Heart right ventricle (tissue), 16 donors: ENCODE measurements around the gene POLA2. TPM values are rescaled to one million over a fixed set of nuclear protein-coding genes. Genes with fewer than 3 reads are reported as not detected.

ENCODE experiments used
- ATAC-seq, 8 donors: fragments of 200-7000 bp; cut with Tn5 transposase; one replicate each; pipeline ENCODE4 v1.9.1; 2020; ENCODE audit warnings: mild to moderate bottlenecking in 8 of 8, moderate library complexity in 8 of 8, moderate number of reproducible peaks in 1 of 8
- DNase-seq, 2 donors: peaks; one replicate each; pipeline ENCODE4 v3.0.0-alpha.2; 2020
- H3K27ac ChIP-seq, 10 donors: fragments of 200-600 bp; sonication (generic) in 2 of 10; one replicate each; pipeline versions ENCODE4 v1.5.0 to v1.8.0; 2020 to 2022; ENCODE audit warnings: mild to moderate bottlenecking in 3 of 10
- H3K27me3 ChIP-seq, 7 donors: fragments of 200-600 bp; one replicate each; pipeline ENCODE4 v1.8.0; 2021 to 2022; ENCODE audit warnings: mild to moderate bottlenecking in 2 of 7
- H3K36me3 ChIP-seq, 9 donors: fragments of 200-600 bp; sonication (generic) in 1 of 9; one replicate each; pipeline versions ENCODE4 v1.5.0 to v1.8.0; 2020 to 2022; ENCODE audit warnings: mild to moderate bottlenecking in 2 of 9
- H3K4me1 ChIP-seq, 9 donors: fragments of 200-600 bp; sonication (generic) in 1 of 9; one replicate each; pipeline versions ENCODE4 v1.5.0 to v1.8.0; 2020 to 2022; ENCODE audit warnings: mild to moderate bottlenecking in 4 of 9
- H3K4me3 ChIP-seq, 10 donors: fragments of 200-600 bp; sonication (generic) in 2 of 10; one replicate each; pipeline versions ENCODE4 v1.5.0 to v1.8.0; 2020 to 2022; ENCODE audit warnings: mild to moderate bottlenecking in 7 of 10, moderate library complexity in 2 of 10
- H3K9me3 ChIP-seq, 11 donors: fragments of 200-600 bp in 10 of 11; sonication (generic) in 2 of 11; one replicate each; pipeline versions ENCODE4 v1.5.0 to v1.8.0; 2013 to 2022; ENCODE audit warnings: mild to moderate bottlenecking in 2 of 11, control low read depth in 1 of 11, moderate library complexity in 1 of 11
- CTCF ChIP-seq, 9 donors: fragments of 200-600 bp; sonication (generic) in 2 of 9; IDR thresholded peaks; one replicate each; pipeline versions ENCODE4 v1.5.0 to v1.8.0; 2021 to 2022; ENCODE audit warnings: antibody characterized with exemption in 9 of 9, mild to moderate bottlenecking in 5 of 9, moderate library complexity in 1 of 9
- WGBS, 2 donors: extraction: QIAGEN DNeasy Blood & Tissue Kit; methylation state at CpG; one replicate each; pipeline ENCODE4 v1.1.7; 2013; ENCODE audit warnings: inconsistent platforms in 1 of 2; 5-methylcytosine and 5-hydroxymethylcytosine counted together
- intact Hi-C, 10 donors: fragments of 100-400 bp; cut with DNase I; formaldehyde crosslinking; loops; one replicate each; pipeline versions ENCODE4 v1.11.1 to v1.14.2; 2022
- polyA plus RNA-seq, 2 donors: library from polyadenylated mRNA; stranded (reverse); fragments of 200-250 nt; gene quantifications; one replicate each; pipeline ENCODE4 v1.2.3, GENCODE V29; 2013
- total RNA-seq, 10 donors: library from RNA; stranded (reverse); fragmentation: NEBNext Ultra II Directional in 3 of 10; extraction: Animal tissue kit (Norgen Biotek cat#: 25700) in 3 of 10; gene quantifications; one replicate each; pipeline versions ENCODE4 v1.2.1 to v1.2.4, GENCODE V29; 2021 to 2023
- donor health status: Arrhythmogenic right ventricular cardiomyopathy.
- donor health status: ischemic (EF 13 %, LVEDD 7.1; RV severe dilation, severe dysfunction).
- donor health status: healthy with polysubstance abuse.
- donor health status: DM: no; HTN: yes; CAD: no.
- donor health status: DM: no; HTN: no; CAD: no.
- donor health status: ischemic (EF 25% LVEDD 6.9; RV normal size, moderate dysfunction).
- donor health status: ischemic (EF 25% LVEDD 5.7; RV mildly dilated, moderate dysfunction).
- donor health status: healthy.
- donor health status: DM: yes; HTN: yes; CAD: no.
- donor health status: Ischemic cardiomyopathy.
- donor health status: ischemic (EF 35%, LVEDD 5.7; RV mildly dilated, moderate dysfunction).
- donor health status: nonischemic (EF 11% LVEDD 7.7; RV severe dilation, severe dysfunction).
- donor health status: DM: yes; HTN: yes; CAD: no.
- donor health status: PGD.
- donor health status: ischemic (EF 29% LVEDD 5.4; RV normal size, mild dysfunction).
- donor health status: nonischemic (EF 23%, LVEDD 6.1; RV moderate dilation, normal function).

Gene POLA2
- total and polyA plus RNA-seq, 12 donors: 2.3 to 9.4 (median 4.0) TPM

DNA sequence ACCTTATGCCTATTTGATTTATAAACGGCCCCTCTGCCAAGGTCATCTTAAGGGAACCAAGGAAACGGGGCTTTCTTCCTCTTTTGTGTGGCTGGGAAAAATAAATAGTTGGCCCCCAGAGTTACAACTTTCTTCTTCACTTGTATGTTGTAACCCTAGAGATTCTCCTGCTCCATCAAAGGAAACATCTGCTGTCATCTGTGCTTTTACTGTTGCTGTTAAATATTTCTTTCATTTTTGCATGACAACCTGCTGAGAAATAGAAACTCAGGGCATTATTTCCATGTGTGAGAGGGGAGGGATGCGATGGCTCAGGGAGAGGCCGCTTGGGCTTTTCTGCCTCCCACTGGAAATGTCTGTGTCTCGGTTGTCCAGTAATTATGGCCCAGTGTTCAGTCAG is 31.1 kb downstream of the POLA2 start:
- peak overlapping the region; percentile 59 to 95 (median 85) for H3K27ac ChIP-seq
- DNase-seq (no peak), ATAC-seq (no peak)
- H3K4me1 ChIP-seq: peaks cover 30 to 91% (median 66%) of the 10 kb centered on the region in 9 donors
- no peak for TF ChIP-seq CTCF (IDR thresholded peaks at IDR 0.05)
- no peaks in the 10 kb centered on the region for H3K9me3 ChIP-seq
- H3K27me3 ChIP-seq: no peaks in the 10 kb centered on the region
- no peak overlapping the region for H3K4me3 ChIP-seq
- WGBS, 2 donors: 77% methylated on average over 5 of the region's 5 CpGs
- peaks cover 0 to 62% (median 3%) of the 10 kb centered on the region in 9 donors for H3K36me3 ChIP-seq
- intact Hi-C loops: no loop called here

GRCh38 chr11:65293909-65294381 is 32.2 kb downstream of the POLA2 start:
- no peaks in the 10 kb centered on the region for H3K27me3 ChIP-seq
- H3K4me3 ChIP-seq: no peak overlapping the region
- intact Hi-C loops: no loop called here
- peaks cover 30 to 96% (median 73%) of the 10 kb centered on the region in 9 donors for H3K4me1 ChIP-seq
- peak in 6 of 8 donors; percentile 10 to 57 (median 33) for ATAC-seq
- no peaks in the 10 kb centered on the region for H3K9me3 ChIP-seq
- H3K36me3 ChIP-seq: peaks cover 0 to 58% (median 3%) of the 10 kb centered on the region in 9 donors
- DNase-seq: peak; percentile 67 to 69
- no peak for TF ChIP-seq CTCF (IDR thresholded peaks at IDR 0.05)
- peak overlapping the region; percentile 14 to 94 (median 83) for H3K27ac ChIP-seq
- 69 to 77% methylated on average over 10 of the region's 10 CpGs for WGBS, 2 donors

- Histone ChIP-seq H3K27ac (peak overlapping the region in 8 of 10 donors; percentile 5 to 94 (median 85)), H3K27me3 (no peaks in the 10 kb centered on the region), H3K9me3 (no peaks in the 10 kb centered on the region), H3K36me3 (peaks cover 0 to 48% (median 3%) of the 10 kb centered on the region in 9 donors), H3K4me1 (peaks cover 32 to 94% (median 70%) of the 10 kb centered on the region in 9 donors), H3K4me3 (no peak overlapping the region)
- ATAC-seq (no peak), DNase-seq (no peak)
- TF ChIP-seq CTCF (IDR thresholded peaks at IDR 0.05): no peak
- WGBS, 2 donors: 87 to 89% methylated on average over 11 of the region's 11 CpGs
- intact Hi-C loops: no loop called here
These were observed 33.2 kb downstream of the POLA2 start for GRCh38 chr11:65295001-65295400.

DNA sequence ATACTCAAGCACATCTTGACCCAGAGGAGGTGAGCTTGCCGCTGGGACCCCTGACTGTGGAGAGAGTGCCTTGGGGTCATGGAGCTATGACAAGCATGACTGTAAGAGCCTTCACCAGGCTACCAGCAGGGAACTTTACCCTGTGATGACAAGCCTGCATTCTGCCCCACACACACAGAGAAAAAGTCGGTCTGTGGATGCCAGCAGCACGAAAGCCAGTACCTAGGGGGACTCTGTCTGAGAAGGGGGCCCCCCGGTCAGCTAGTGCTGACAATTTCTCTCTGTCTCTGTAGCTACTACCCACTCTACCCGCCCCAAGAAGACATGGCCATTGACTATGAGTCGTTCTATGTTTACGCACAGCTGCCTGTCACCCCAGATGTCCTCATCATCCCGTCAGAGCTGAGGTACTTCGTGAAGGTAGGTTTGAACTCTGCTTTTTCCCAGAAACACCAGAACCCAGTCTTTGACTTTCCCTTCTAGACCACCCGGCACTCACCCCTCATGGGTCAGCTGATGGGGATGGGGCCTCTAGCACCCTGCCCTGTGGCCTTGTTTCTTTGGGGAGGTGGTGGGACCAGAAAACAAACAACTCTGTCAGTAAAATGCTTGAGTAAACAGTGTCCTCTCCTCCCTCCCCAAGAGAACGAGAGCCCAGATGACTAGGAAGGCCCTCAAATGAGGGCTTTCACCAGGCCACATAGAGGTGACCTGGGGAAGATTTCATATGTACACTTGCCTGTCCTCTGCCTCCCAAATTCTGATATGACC is 34.0 kb downstream of the POLA2 start:
- H3K4me1 ChIP-seq: peaks cover 26 to 87% (median 63%) of the 10 kb centered on the region in 9 donors
- intact Hi-C loops: no loop called here
- WGBS, 2 donors: 95 to 97% methylated on average over 11 of the region's 11 CpGs
- H3K36me3 ChIP-seq: peaks cover 0 to 46% (median 3%) of the 10 kb centered on the region in 9 donors
- H3K27me3 ChIP-seq: no peaks in the 10 kb centered on the region
- DNase-seq: no peak
- ATAC-seq: no peak
- no peak overlapping the region for H3K4me3 ChIP-seq
- no peak for TF ChIP-seq CTCF (IDR thresholded peaks at IDR 0.05)
- no peaks in the 10 kb centered on the region for H3K9me3 ChIP-seq
- peak overlapping the region in 7 of 10 donors; percentile 81 to 94 (median 87) for H3K27ac ChIP-seq
